ENCODE measurements around the gene DNM3.

DNM3 gene

GRCh38 chr1:172455451-172455850, 614.2 kb downstream of the DNM3 start:
- H3K9ac ChIP-seq (ENCODE audit: low read length) = no peak overlapping the region
- H3K79me2 ChIP-seq (ENCODE audit: insufficient read depth, low read length) = no peaks in the 10 kb centered on the region
- H3K9me3 ChIP-seq (ENCODE audit: insufficient read depth, low read length) = no peaks in the 10 kb centered on the region
- no peak overlapping the region for H3K27ac ChIP-seq (ENCODE audit: low read depth, low read length)
- no peaks in the 10 kb centered on the region for H3K36me3 ChIP-seq (ENCODE audit: low read length)
- no peak overlapping the region for H2AFZ ChIP-seq (ENCODE audit: low read depth, low read length, severe bottlenecking)
- H3F3A ChIP-seq (ENCODE audit: insufficient read depth) = no peaks in the 10 kb centered on the region
- no peaks in the 10 kb centered on the region for H4K20me1 ChIP-seq (ENCODE audit: low read depth, low read length)
- H3K4me3 ChIP-seq (ENCODE audit: insufficient read depth, low read length, poor library complexity, severe bottlenecking) = no peak overlapping the region
- H3K9me2 ChIP-seq (replicated peaks; ENCODE audit: insufficient read depth, low read length) = no peaks in the 10 kb centered on the region
- H3K27me3 ChIP-seq (ENCODE audit: low read length) = no peaks in the 10 kb centered on the region
- no peak for TF ChIP-seq CTCF (IDR thresholded peaks at IDR 0.05; ENCODE audit: insufficient read depth, low read length, poor library complexity, severe bottlenecking)
- no peak for TF ChIP-seq EZH2phosphoT487 (conservative IDR thresholded peaks at IDR 0.05; ENCODE audit: low read length)
- H3K4me2 ChIP-seq (ENCODE audit: low read depth, low read length, poor library complexity, severe bottlenecking) = no peak overlapping the region

- no peak overlapping the region for H3K4me2 ChIP-seq (ENCODE audit: low read depth, low read length, poor library complexity, severe bottlenecking)
- TF ChIP-seq CTCF (IDR thresholded peaks at IDR 0.05; ENCODE audit: insufficient read depth, low read length, poor library complexity, severe bottlenecking) = no peak
- no peak for TF ChIP-seq EZH2phosphoT487 (conservative IDR thresholded peaks at IDR 0.05; ENCODE audit: low read length)
- H3K9me3 ChIP-seq (ENCODE audit: insufficient read depth, low read length) = no peaks in the 10 kb centered on the region
- no peak overlapping the region for H3K4me3 ChIP-seq (ENCODE audit: insufficient read depth, low read length, poor library complexity, severe bottlenecking)
- no peaks in the 10 kb centered on the region for H3K79me2 ChIP-seq (ENCODE audit: insufficient read depth, low read length)
- H2AFZ ChIP-seq (ENCODE audit: low read depth, low read length, severe bottlenecking) = no peak overlapping the region
- no peaks in the 10 kb centered on the region for H3F3A ChIP-seq (ENCODE audit: insufficient read depth)
- no peaks in the 10 kb centered on the region for H4K20me1 ChIP-seq (ENCODE audit: low read depth, low read length)
- no peaks in the 10 kb centered on the region for H3K9me2 ChIP-seq (replicated peaks; ENCODE audit: insufficient read depth, low read length)
- no peak overlapping the region for H3K9ac ChIP-seq (ENCODE audit: low read length)
- no peaks in the 10 kb centered on the region for H3K36me3 ChIP-seq (ENCODE audit: low read length)
- H3K27ac ChIP-seq (ENCODE audit: low read depth, low read length) = no peak overlapping the region
- H3K27me3 ChIP-seq (ENCODE audit: low read length) = no peaks in the 10 kb centered on the region
Observed at GRCh38 chr1:172456344-172456769, 615.1 kb downstream of the DNM3 start.

- TF ChIP-seq CTCF (IDR thresholded peaks at IDR 0.05; ENCODE audit: insufficient read depth, low read length, poor library complexity, severe bottlenecking) = no peak
- TF ChIP-seq EZH2phosphoT487 (conservative IDR thresholded peaks at IDR 0.05; ENCODE audit: low read length) = no peak
- no peak overlapping the region for H3K4me2 ChIP-seq (ENCODE audit: low read depth, low read length, poor library complexity, severe bottlenecking)
Observed at GRCh38 chr1:172457479-172458130, 616.3 kb downstream of the DNM3 start.

More at GRCh38 chr1:172457479-172458130, 616.3 kb downstream of the DNM3 start:
- Histone ChIP-seq H3F3A (ENCODE audit: insufficient read depth) (no peaks in the 10 kb centered on the region), H4K20me1 (ENCODE audit: low read depth, low read length) (no peaks in the 10 kb centered on the region), H3K9me2 (replicated peaks; ENCODE audit: insufficient read depth, low read length) (no peaks in the 10 kb centered on the region), H3K27me3 (ENCODE audit: low read length) (no peaks in the 10 kb centered on the region), H3K27ac (ENCODE audit: low read depth, low read length) (no peak overlapping the region), H3K4me3 (ENCODE audit: insufficient read depth, low read length, poor library complexity, severe bottlenecking) (no peak overlapping the region), H2AFZ (ENCODE audit: low read depth, low read length, severe bottlenecking) (no peak overlapping the region), H3K36me3 (ENCODE audit: low read length) (no peaks in the 10 kb centered on the region), H3K9me3 (ENCODE audit: insufficient read depth, low read length) (no peaks in the 10 kb centered on the region), H3K79me2 (ENCODE audit: insufficient read depth, low read length) (no peaks in the 10 kb centered on the region), H3K9ac (ENCODE audit: low read length) (no peak overlapping the region)
